Nephron progenitor cell (in vitro differentiated cells): ENCODE results near the gene GPC3.
A peak's percentile ranks its signal among the peaks of the same experiment; 100 is the strongest.

Experiments
- DNase-seq: peaks from one replicate; pipeline ENCODE4 v3.0.0; 2021
- H3K27ac Mint-ChIP-seq: 2 replicates; pipeline ENCODE4 v1.8.0; 2021; ENCODE audit warnings: mild to moderate bottlenecking, moderate library complexity, mixed read lengths
- H3K27me3 Mint-ChIP-seq: 2 replicates; pipeline ENCODE4 v1.8.0; 2021; ENCODE audit warnings: mild to moderate bottlenecking, low read depth, mixed read lengths; ENCODE audit not compliant: poor library complexity
- H3K36me3 Mint-ChIP-seq: 2 replicates; pipeline ENCODE4 v1.8.0; 2021; ENCODE audit warnings: low read depth, mixed read lengths
- H3K4me1 Mint-ChIP-seq: 2 replicates; pipeline ENCODE4 v1.8.0; 2021; ENCODE audit warnings: mixed read lengths
- H3K4me3 Mint-ChIP-seq: 2 replicates; pipeline ENCODE4 v1.8.0; 2021; ENCODE audit warnings: mild to moderate bottlenecking, moderate library complexity, mixed read lengths
- H3K9me3 Mint-ChIP-seq: 2 replicates; pipeline ENCODE4 v1.8.0; 2021; ENCODE audit warnings: mild to moderate bottlenecking, moderate library complexity, mixed read lengths
- TF ChIP-seq, protein P1 (sequence below): fragments of 200-600 bp; sonication (generic); IDR thresholded peaks from 2 replicates; pipeline ENCODE4 v1.5.0; 2021; ENCODE audit warnings: antibody characterized with exemption

Gene GPC3

DNA sequence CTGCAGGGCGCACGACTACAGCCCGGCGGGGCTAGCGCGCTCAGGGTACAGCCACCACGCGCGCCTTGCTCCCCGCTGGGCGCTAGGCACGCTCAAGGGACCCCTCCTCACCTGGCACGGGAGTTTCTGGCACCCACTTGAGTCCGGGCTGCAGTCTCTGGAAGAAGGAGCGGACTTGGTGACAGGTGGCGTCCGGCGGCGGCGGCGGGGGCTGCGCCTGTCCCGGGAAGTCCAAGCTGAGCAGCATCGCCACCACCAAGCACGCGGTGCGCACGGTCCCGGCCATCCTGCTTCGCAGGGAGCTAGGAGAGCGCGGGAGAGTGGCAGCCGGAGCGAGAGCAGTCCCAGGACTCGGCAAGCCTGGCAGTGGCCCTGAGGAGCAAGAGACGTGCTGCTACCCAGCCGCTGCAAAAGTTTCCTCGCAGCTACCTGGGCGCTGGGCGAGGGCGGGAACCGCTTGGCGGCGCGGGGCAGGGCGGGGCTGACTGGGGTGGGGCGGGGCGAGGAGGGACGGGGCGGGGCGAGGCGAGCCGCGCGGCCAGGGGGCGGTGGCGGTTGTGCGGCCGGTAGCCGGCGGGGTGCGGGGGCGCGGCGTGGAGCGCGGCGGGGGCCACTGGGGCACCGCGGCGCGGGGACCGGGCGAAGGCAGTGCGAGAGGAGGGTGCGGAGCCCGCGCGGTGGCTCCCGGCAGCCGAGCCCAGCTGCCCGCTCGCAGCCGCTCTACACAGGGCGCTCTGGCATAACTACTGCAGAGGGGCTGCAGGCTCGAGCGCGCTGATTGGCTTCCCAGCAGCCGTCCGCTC is at the start of gene GPC3:
Gene GPC3 (minus strand): TSS at position 431 of the 803 bp plus-strand sequence.
- Mint-ChIP-seq H3K9me3 (no peaks in the 10 kb centered on the region), H3K4me1 (peaks cover 82% of the 10 kb centered on the region), H3K27me3 (peaks cover 6% of the 10 kb centered on the region), H3K36me3 (no peaks in the 10 kb centered on the region), H3K27ac (peak within 1 kb of the TSS; percentile 93), H3K4me3 (peak within 1 kb of the TSS; percentile 91)
- TF ChIP-seq, protein P1, sequence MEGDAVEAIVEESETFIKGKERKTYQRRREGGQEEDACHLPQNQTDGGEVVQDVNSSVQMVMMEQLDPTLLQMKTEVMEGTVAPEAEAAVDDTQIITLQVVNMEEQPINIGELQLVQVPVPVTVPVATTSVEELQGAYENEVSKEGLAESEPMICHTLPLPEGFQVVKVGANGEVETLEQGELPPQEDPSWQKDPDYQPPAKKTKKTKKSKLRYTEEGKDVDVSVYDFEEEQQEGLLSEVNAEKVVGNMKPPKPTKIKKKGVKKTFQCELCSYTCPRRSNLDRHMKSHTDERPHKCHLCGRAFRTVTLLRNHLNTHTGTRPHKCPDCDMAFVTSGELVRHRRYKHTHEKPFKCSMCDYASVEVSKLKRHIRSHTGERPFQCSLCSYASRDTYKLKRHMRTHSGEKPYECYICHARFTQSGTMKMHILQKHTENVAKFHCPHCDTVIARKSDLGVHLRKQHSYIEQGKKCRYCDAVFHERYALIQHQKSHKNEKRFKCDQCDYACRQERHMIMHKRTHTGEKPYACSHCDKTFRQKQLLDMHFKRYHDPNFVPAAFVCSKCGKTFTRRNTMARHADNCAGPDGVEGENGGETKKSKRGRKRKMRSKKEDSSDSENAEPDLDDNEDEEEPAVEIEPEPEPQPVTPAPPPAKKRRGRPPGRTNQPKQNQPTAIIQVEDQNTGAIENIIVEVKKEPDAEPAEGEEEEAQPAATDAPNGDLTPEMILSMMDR = no peak
- peak; percentile 80 for DNase-seq

DNA sequence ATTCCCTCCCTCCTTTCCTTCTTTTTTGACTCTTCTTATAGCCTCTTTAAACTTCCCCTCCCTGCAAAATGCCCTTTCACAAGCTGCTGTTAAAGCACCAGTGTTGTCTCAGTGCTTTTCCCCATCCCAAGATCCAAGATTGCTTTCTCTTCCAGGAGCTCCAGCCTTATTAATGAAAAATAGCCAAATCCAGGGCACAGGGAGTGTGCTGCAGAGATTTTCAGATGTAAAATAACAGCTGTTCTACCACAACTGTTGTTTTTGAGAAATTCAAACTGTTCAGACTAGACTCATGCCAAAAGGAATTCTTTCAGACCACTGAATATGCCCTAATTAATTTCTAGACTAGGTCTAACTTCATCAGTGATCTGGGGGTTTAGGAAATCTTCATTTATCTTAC is 47.0 kb upstream of the GPC3 start:
- TF ChIP-seq, protein P1 = no peak
- Mint-ChIP-seq H3K4me1 (peaks cover 4% of the 10 kb centered on the region), H3K4me3 (no peak overlapping the region), H3K9me3 (peaks cover 9% of the 10 kb centered on the region), H3K36me3 (no peaks in the 10 kb centered on the region), H3K27me3 (peaks cover 7% of the 10 kb centered on the region), H3K27ac (no peak overlapping the region)
- DNase-seq = no peak

DNA sequence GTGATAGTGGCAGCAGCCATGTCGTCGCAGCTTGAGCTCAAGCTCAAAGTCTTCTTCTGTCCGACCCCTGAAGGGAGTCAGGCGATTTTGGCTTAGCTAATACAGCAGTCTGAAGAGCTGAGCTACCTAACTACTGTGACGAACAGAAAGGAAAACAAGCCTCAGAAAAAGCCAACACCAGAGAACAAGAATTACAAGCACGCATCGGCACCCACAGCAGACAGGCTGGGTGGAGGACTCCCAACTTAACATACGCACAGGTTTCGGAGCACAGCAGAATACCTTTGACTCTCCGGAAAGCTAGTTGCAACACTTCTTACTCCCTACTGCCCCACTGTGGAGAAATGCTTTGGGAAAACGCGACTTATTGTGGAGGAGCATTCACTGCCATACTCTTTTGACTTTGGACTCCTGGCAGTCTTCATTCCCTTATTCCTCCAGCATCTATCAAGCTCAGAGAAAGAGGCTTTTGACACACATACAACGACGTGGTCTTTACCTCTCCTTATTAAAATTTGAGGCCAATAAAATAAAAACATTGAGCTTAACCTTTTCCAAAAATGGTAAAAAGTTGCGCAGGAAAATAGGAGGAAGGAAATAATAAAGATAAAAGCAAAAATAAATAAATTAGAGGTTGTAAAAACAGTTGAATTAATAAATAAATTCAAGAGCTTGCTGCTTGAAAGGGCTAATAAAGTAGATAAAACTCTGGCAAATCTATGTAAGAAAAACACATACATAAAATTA is 41.3 kb upstream of the GPC3 start:
- no peaks in the 10 kb centered on the region for H3K27me3 Mint-ChIP-seq
- H3K4me1 Mint-ChIP-seq = peaks cover 20% of the 10 kb centered on the region
- no peaks in the 10 kb centered on the region for H3K36me3 Mint-ChIP-seq
- peaks cover 4% of the 10 kb centered on the region for H3K9me3 Mint-ChIP-seq
- TF ChIP-seq, protein P1 = peak; percentile 63
- DNase-seq = peak; percentile 70
- peak overlapping the region; percentile 36 for H3K27ac Mint-ChIP-seq
- H3K4me3 Mint-ChIP-seq = peak overlapping the region; percentile 75

DNA sequence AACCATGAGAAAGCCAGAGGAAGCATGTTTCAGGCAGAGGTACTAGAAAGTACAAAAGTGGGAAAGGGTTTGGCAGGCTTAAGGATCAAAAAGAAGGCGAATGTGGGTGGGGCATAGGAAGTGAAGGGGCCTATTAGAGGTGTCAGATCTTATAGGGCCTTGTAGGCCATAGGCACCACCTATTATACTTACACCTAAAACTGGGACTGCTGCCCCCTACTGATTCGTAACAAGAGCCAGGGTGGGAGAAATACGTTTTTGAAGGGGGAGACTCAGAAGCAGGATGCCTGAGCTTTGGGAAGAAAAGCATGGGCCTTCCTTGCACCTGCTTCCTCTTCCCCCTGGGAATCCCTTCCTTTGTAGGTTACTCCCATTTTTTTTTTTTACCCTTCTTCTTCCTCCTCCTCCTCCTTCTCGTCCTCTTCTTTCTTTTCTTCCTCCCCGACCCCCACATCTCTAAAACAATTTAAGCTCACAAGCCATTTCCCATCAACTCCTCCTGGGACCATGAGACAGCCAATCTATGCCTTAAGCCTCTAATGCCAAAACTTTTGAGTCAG is 40.7 kb upstream of the GPC3 start:
- TF ChIP-seq, protein P1 = no peak
- H3K36me3 Mint-ChIP-seq = no peaks in the 10 kb centered on the region
- H3K27me3 Mint-ChIP-seq = no peaks in the 10 kb centered on the region
- peaks cover 20% of the 10 kb centered on the region for H3K4me1 Mint-ChIP-seq
- peak; percentile 22 for DNase-seq
- H3K9me3 Mint-ChIP-seq = no peaks in the 10 kb centered on the region
- H3K27ac Mint-ChIP-seq = peak overlapping the region; percentile 36
- H3K4me3 Mint-ChIP-seq = peak overlapping the region; percentile 75

DNA sequence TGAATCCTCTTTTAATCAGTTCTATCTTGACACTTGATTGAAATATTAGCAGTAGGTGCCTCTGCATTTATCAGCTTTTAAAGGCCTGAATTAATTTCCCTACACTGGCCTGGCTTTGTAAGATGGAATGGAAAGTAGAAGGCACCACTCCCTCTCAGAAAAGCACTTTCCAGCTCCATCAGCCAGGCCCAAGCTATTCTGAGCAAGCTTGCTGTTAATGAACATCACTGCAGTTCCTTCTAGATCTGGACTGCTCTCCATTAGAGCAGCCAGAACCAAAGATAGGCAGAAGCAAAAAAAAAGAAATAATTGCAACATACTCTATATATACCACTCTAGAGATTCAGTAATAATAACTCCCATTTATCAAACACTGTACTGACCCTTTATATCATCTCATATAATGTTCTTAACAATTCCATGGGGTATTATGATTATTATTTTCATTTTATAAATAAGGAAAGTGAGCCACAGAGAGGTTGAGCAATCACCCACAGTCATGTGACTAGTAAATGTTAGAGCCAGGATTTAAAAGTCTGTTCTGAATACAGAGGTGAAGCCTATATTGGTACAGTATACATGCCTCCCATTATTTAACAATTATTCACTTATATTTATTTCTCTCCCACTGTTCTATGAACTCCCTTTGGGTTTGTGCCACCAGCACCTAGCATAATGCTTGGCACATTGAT is 39.4 kb upstream of the GPC3 start:
- H3K27me3 Mint-ChIP-seq = no peaks in the 10 kb centered on the region
- peaks cover 20% of the 10 kb centered on the region for H3K4me1 Mint-ChIP-seq
- H3K9me3 Mint-ChIP-seq = no peaks in the 10 kb centered on the region
- DNase-seq = no peak
- H3K36me3 Mint-ChIP-seq = no peaks in the 10 kb centered on the region
- H3K4me3 Mint-ChIP-seq = no peak overlapping the region
- TF ChIP-seq, protein P1 = no peak
- no peak overlapping the region for H3K27ac Mint-ChIP-seq
